Stimulated activated CD8-positive, alpha-beta memory T cell treated with anti-CD3 and anti-CD28 coated beads, Interleukin-15, amount 100 ng/mL, for 48 hours (primary cell): ENCODE data around the gene GALNT4.

Source experiments
- DNase-seq, 2 donors: peaks; one replicate each; pipeline ENCODE4 v3.0.0-alpha.2; 2020; ENCODE audit warnings: low read depth in 2 of 2

The GALNT4 gene

GRCh38 chr12:89493670-89494302 lies 30.8 kb downstream of the GALNT4 start:
- DNase-seq, result no peak

GRCh38 chr12:89492883-89493282 lies 31.7 kb downstream of the GALNT4 start:
- no peak for DNase-seq

GRCh38 chr12:89490922-89491321 lies 33.7 kb downstream of the GALNT4 start:
- DNase-seq, result no peak

GRCh38 chr12:89486264-89486663 lies 38.3 kb downstream of the GALNT4 start:
- DNase-seq, result no peak

GRCh38 chr12:89484470-89484869 lies 40.1 kb downstream of the GALNT4 start:
- DNase-seq, result no peak

GRCh38 chr12:89481213-89481914 lies 43.2 kb downstream of the GALNT4 start:
- no peak for DNase-seq

GRCh38 chr12:89479982-89480381 lies 44.6 kb downstream of the GALNT4 start:
- no peak for DNase-seq

GRCh38 chr12:89477633-89478279 lies 46.8 kb downstream of the GALNT4 start:
- DNase-seq, result no peak

GRCh38 chr12:89476904-89477595 lies 47.5 kb downstream of the GALNT4 start:
- DNase-seq, result no peak

GRCh38 chr12:89476232-89476631 lies 48.4 kb downstream of the GALNT4 start:
- DNase-seq, result no peak

GRCh38 chr12:89475203-89475990 lies 49.2 kb downstream of the GALNT4 start:
- DNase-seq, result no peak

- DNase-seq, result no peak
These were observed 50.0 kb downstream of the GALNT4 start for GRCh38 chr12:89474615-89475014.
